Measurements from ENCODE around the gene DHRS7. TPM values are rescaled to one million over a fixed set of nuclear protein-coding genes. Genes with fewer than 3 reads are reported as not detected.

Gene DHRS7
- total and polyA plus RNA-seq, 5 donors = 40.0 to 54.2 (median 43.6) TPM

- intact Hi-C loops (cut with DNase I) = no loop called here
- H3K9me3 ChIP-seq (ENCODE audit: control insufficient read depth, low read length) = no peaks in the 10 kb centered on the region
- DNase-seq (no peak), ATAC-seq (peak; percentile 18 to 50)
- no peaks in the 10 kb centered on the region for H3K4me1 ChIP-seq (ENCODE audit: control insufficient read depth, insufficient read depth, low read length)
- no peaks in the 10 kb centered on the region for H3K27me3 ChIP-seq (ENCODE audit: control insufficient read depth, insufficient read depth)
- WGBS = 56% methylated on average over 6 of the region's 6 CpGs
- H3K27ac ChIP-seq (ENCODE audit: low read length) = peak overlapping the region; percentile 50
- H3K4me3 ChIP-seq (ENCODE audit: low read length) = no peak overlapping the region
These were observed 39.9 kb upstream of the DHRS7 start for GRCh38 chr14:60204843-60205774.

GRCh38 chr14:60204104-60204842, 39.1 kb upstream of the DHRS7 start:
- intact Hi-C loops (cut with DNase I) = no loop called here
- Histone ChIP-seq H3K27me3 (ENCODE audit: control insufficient read depth, insufficient read depth) (no peaks in the 10 kb centered on the region), H3K27ac (ENCODE audit: low read length) (no peak overlapping the region), H3K9me3 (ENCODE audit: control insufficient read depth, low read length) (no peaks in the 10 kb centered on the region), H3K4me1 (ENCODE audit: control insufficient read depth, insufficient read depth, low read length) (no peaks in the 10 kb centered on the region), H3K4me3 (ENCODE audit: low read length) (no peak overlapping the region)
- ATAC-seq (no peak), DNase-seq (no peak)
- 47% methylated on average over 8 of the region's 8 CpGs for WGBS

- H3K4me1 ChIP-seq (ENCODE audit: control insufficient read depth, insufficient read depth, low read length) = no peaks in the 10 kb centered on the region
- no peaks in the 10 kb centered on the region for H3K9me3 ChIP-seq (ENCODE audit: control insufficient read depth, low read length)
- H3K27ac ChIP-seq (ENCODE audit: low read length) = no peak overlapping the region
- no peak overlapping the region for H3K4me3 ChIP-seq (ENCODE audit: low read length)
- ATAC-seq = no peak
- H3K27me3 ChIP-seq (ENCODE audit: control insufficient read depth, insufficient read depth) = no peaks in the 10 kb centered on the region
- no peak for DNase-seq
- intact Hi-C loops (cut with DNase I) = no loop called here
These were observed 34.1 kb upstream of the DHRS7 start for GRCh38 chr14:60199321-60199720.

GRCh38 chr14:60197629-60198303, 32.6 kb upstream of the DHRS7 start:
- DNase-seq (peak in 1 of 3 donors; percentile 31), ATAC-seq (no peak)
- Histone ChIP-seq H3K27me3 (ENCODE audit: control insufficient read depth, insufficient read depth) (no peaks in the 10 kb centered on the region), H3K4me3 (ENCODE audit: low read length) (no peak overlapping the region), H3K4me1 (ENCODE audit: control insufficient read depth, insufficient read depth, low read length) (no peaks in the 10 kb centered on the region), H3K9me3 (ENCODE audit: control insufficient read depth, low read length) (no peaks in the 10 kb centered on the region), H3K27ac (ENCODE audit: low read length) (no peak overlapping the region)
- intact Hi-C loops (cut with DNase I) = no loop called here
- 76% methylated on average over 1 of the region's 1 CpG for WGBS

GRCh38 chr14:60196291-60196690, 31.1 kb upstream of the DHRS7 start:
- no peak overlapping the region for H3K4me3 ChIP-seq (ENCODE audit: low read length)
- H3K27ac ChIP-seq (ENCODE audit: low read length) = no peak overlapping the region
- H3K27me3 ChIP-seq (ENCODE audit: control insufficient read depth, insufficient read depth) = no peaks in the 10 kb centered on the region
- DNase-seq (no peak), ATAC-seq (no peak)
- H3K4me1 ChIP-seq (ENCODE audit: control insufficient read depth, insufficient read depth, low read length) = no peaks in the 10 kb centered on the region
- intact Hi-C loops (cut with DNase I) = no loop called here
- H3K9me3 ChIP-seq (ENCODE audit: control insufficient read depth, low read length) = no peaks in the 10 kb centered on the region
- 53% methylated on average over 2 of the region's 2 CpGs for WGBS

GRCh38 chr14:60195179-60195810, 30.1 kb upstream of the DHRS7 start:
- ATAC-seq (no peak), DNase-seq (no peak)
- intact Hi-C loops (cut with DNase I) = no loop called here
- Histone ChIP-seq H3K4me1 (ENCODE audit: control insufficient read depth, insufficient read depth, low read length) (no peaks in the 10 kb centered on the region), H3K4me3 (ENCODE audit: low read length) (no peak overlapping the region), H3K9me3 (ENCODE audit: control insufficient read depth, low read length) (no peaks in the 10 kb centered on the region), H3K27ac (ENCODE audit: low read length) (no peak overlapping the region), H3K27me3 (ENCODE audit: control insufficient read depth, insufficient read depth) (no peaks in the 10 kb centered on the region)
- WGBS = 88% methylated on average over 5 of the region's 5 CpGs

GRCh38 chr14:60189923-60190840, 25.0 kb upstream of the DHRS7 start:
- ATAC-seq (no peak), DNase-seq (no peak)
- Histone ChIP-seq H3K27me3 (ENCODE audit: control insufficient read depth, insufficient read depth) (no peaks in the 10 kb centered on the region), H3K4me3 (ENCODE audit: low read length) (no peak overlapping the region), H3K27ac (ENCODE audit: low read length) (no peak overlapping the region), H3K4me1 (ENCODE audit: control insufficient read depth, insufficient read depth, low read length) (no peaks in the 10 kb centered on the region), H3K9me3 (ENCODE audit: control insufficient read depth, low read length) (no peaks in the 10 kb centered on the region)
- WGBS = 80% methylated on average over 4 of the region's 4 CpGs
- intact Hi-C loops (cut with DNase I) = loop anchor here (5.0 to 10.0 kb wide), 6 partner anchors 123 to 375 kb away; no protein-coding TSS in a partner anchor

GRCh38 chr14:60188696-60189095, 23.5 kb upstream of the DHRS7 start:
- ATAC-seq = no peak
- intact Hi-C loops (cut with DNase I) = loop anchor here (5.0 to 10.0 kb wide), 6 partner anchors 121 to 376 kb away; no protein-coding TSS in a partner anchor
- WGBS = 86% methylated on average over 1 of the region's 1 CpG

GRCh38 chr14:60188115-60188514, 22.9 kb upstream of the DHRS7 start:
- no peaks in the 10 kb centered on the region for H3K27me3 ChIP-seq (ENCODE audit: control insufficient read depth, insufficient read depth)
- no peak overlapping the region for H3K27ac ChIP-seq (ENCODE audit: low read length)
- H3K9me3 ChIP-seq (ENCODE audit: control insufficient read depth, low read length) = no peaks in the 10 kb centered on the region
- no peak for ATAC-seq
- no peak for DNase-seq
- H3K4me1 ChIP-seq (ENCODE audit: control insufficient read depth, insufficient read depth, low read length) = no peaks in the 10 kb centered on the region
- intact Hi-C loops (cut with DNase I) = loop anchor here (5.0 to 10.0 kb wide), 6 partner anchors 121 to 377 kb away; no protein-coding TSS in a partner anchor
- no peak overlapping the region for H3K4me3 ChIP-seq (ENCODE audit: low read length)
- 43% methylated on average over 3 of the region's 3 CpGs for WGBS

More at GRCh38 chr14:60188696-60189095, 23.5 kb upstream of the DHRS7 start:
- DNase-seq = no peak
- Histone ChIP-seq H3K4me1 (ENCODE audit: control insufficient read depth, insufficient read depth, low read length) (no peaks in the 10 kb centered on the region), H3K27ac (ENCODE audit: low read length) (no peak overlapping the region), H3K9me3 (ENCODE audit: control insufficient read depth, low read length) (no peaks in the 10 kb centered on the region), H3K27me3 (ENCODE audit: control insufficient read depth, insufficient read depth) (no peaks in the 10 kb centered on the region), H3K4me3 (ENCODE audit: low read length) (no peak overlapping the region)

All from right cardiac atrium (tissue), 5 donors.